DND-41 (cell line): ENCODE data around the gene CCDC13.
A peak's percentile ranks its signal among the peaks of the same experiment; 100 is the strongest.

ENCODE experiments used
- ATAC-seq: fragments of 200-7000 bp; cut with Tn5 transposase; 3 replicates; pipeline ENCODE4 v1.9.1; 2021; ENCODE audit warnings: low read depth; ENCODE audit not compliant: insufficient read depth
- DNase-seq: peaks from one replicate; pipeline ENCODE4 v3.0.0-alpha.2; 2020
- H2AFZ ChIP-seq: 2 replicates; pipeline ENCODE4 v1.6.0; 2012; ENCODE audit warnings: low read depth, low read length
- H3K27ac ChIP-seq: 2 replicates; pipeline ENCODE4 v1.5.1; 2012; ENCODE audit warnings: low read length, inconsistent platforms
- H3K27me3 ChIP-seq: fragments of 200-600 bp; sonication (generic); 2 replicates; pipeline ENCODE4 v1.6.0; 2012; ENCODE audit warnings: low read length, mild to moderate bottlenecking, inconsistent platforms; ENCODE audit not compliant: insufficient read depth, poor library complexity
- H3K36me3 ChIP-seq: 2 replicates; pipeline ENCODE4 v1.5.1; 2012; ENCODE audit warnings: low read length, inconsistent platforms; ENCODE audit not compliant: insufficient read depth
- H3K4me1 ChIP-seq: 2 replicates; pipeline ENCODE4 v1.5.1; 2012; ENCODE audit warnings: mild to moderate bottlenecking, low read length; ENCODE audit not compliant: insufficient read depth
- H3K4me2 ChIP-seq: 2 replicates; pipeline ENCODE4 v1.6.0; 2012; ENCODE audit warnings: mild to moderate bottlenecking, moderate library complexity, low read length, inconsistent platforms; ENCODE audit not compliant: insufficient read depth
- H3K4me3 ChIP-seq, 2 experiments: fragments of 200-600 bp in 1 of 2; shearing (Covaris generic) in 1 of 2; 2 replicates each; pipeline ENCODE4 v1.5.1; 2012 to 2016; ENCODE audit warnings: inconsistent platforms in 2 of 2, low read length in 2 of 2, mild to moderate bottlenecking in 2 of 2, low read depth in 1 of 2, moderate library complexity in 1 of 2
- H3K79me2 ChIP-seq: 2 replicates; pipeline ENCODE4 v1.6.0; 2012; ENCODE audit warnings: low read length, inconsistent platforms; ENCODE audit not compliant: insufficient read depth
- H3K9ac ChIP-seq: 2 replicates; pipeline ENCODE4 v1.6.0; 2012; ENCODE audit warnings: low read depth, mild to moderate bottlenecking, inconsistent platforms, low read length, moderate library complexity
- H3K9me3 ChIP-seq: 2 replicates; pipeline ENCODE4 v1.5.1; 2012; ENCODE audit warnings: low read length, moderate library complexity, mild to moderate bottlenecking, inconsistent platforms; ENCODE audit not compliant: insufficient read depth, severe bottlenecking
- H4K20me1 ChIP-seq: 2 replicates; pipeline ENCODE4 v1.6.0; 2012; ENCODE audit warnings: low read length; ENCODE audit not compliant: insufficient read depth
- EZH2 ChIP-seq: IDR thresholded peaks from 3 replicates; pipeline ENCODE4 v1.6.1; 2012; ENCODE audit warnings: borderline replicate concordance, low read depth, mild to moderate bottlenecking, moderate library complexity, low read length, inconsistent platforms; ENCODE audit not compliant: severe bottlenecking
- TF ChIP-seq, protein P1 (sequence below): IDR thresholded peaks from 2 replicates; pipeline ENCODE4 v1.5.1; 2012; ENCODE audit warnings: borderline replicate concordance, low read length, moderate library complexity, mild to moderate bottlenecking; ENCODE audit not compliant: poor library complexity, severe bottlenecking; ENCODE audit errors: extremely low read depth

CCDC13 gene

DNA sequence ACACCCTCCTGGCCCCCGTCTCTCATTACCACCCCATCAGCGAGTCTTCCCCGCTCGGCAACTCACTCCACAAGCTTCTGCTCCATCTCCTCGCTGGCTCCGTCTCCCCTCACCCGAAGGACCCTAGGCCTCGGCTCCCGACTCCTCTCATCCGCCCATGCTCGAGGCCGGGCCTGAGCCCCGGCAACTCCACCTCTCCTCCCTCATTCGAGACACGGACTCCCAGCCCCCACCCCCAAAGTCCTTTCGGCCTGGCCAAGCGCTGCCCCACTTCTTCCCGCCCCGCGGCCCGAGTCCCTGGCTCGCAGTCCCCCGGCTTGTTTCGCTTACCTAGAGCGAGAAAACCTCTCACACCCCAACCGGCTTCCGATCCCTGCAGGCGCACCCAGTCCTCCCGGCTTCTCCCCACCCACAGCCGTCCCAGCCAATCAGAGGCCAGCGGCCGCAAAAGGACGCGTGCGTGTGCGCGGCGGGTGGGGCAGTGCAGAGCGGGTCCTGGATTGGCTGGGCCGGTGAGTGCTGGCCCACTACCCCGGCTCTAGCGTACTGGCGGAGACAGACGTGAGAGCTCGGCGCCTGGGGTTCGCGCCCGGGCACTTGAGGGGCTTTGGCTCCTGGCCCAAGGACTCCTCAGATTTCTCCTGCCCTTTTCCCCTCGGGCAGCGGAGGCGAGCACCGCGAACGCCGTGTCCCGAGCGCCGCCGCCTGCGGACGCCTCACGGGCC, 31.2 kb upstream of the CCDC13 start, which contains the start of gene HIGD1A:
TSS of gene HIGD1A (minus strand) at position 385 of the 725 bp plus-strand sequence. CDS start 10,237 bp downstream, outside the sequence.
- peak within 1 kb of the TSS; percentile 82 for H3K27ac ChIP-seq
- H3K27me3 ChIP-seq: peaks cover 9% of the 10 kb centered on the region
- peak within 1 kb of the TSS; percentile 93 for H3K4me2 ChIP-seq
- H2AFZ ChIP-seq: peak within 1 kb of the TSS; percentile 94
- no peak for TF ChIP-seq EZH2
- TF ChIP-seq, protein P1, sequence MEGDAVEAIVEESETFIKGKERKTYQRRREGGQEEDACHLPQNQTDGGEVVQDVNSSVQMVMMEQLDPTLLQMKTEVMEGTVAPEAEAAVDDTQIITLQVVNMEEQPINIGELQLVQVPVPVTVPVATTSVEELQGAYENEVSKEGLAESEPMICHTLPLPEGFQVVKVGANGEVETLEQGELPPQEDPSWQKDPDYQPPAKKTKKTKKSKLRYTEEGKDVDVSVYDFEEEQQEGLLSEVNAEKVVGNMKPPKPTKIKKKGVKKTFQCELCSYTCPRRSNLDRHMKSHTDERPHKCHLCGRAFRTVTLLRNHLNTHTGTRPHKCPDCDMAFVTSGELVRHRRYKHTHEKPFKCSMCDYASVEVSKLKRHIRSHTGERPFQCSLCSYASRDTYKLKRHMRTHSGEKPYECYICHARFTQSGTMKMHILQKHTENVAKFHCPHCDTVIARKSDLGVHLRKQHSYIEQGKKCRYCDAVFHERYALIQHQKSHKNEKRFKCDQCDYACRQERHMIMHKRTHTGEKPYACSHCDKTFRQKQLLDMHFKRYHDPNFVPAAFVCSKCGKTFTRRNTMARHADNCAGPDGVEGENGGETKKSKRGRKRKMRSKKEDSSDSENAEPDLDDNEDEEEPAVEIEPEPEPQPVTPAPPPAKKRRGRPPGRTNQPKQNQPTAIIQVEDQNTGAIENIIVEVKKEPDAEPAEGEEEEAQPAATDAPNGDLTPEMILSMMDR: no peak
- peaks cover 23% of the 10 kb centered on the region for H4K20me1 ChIP-seq
- ATAC-seq (peak; percentile 98), DNase-seq (peak; percentile 95)
- peaks cover 50% of the 10 kb centered on the region for H3K79me2 ChIP-seq
- no peaks in the 10 kb centered on the region for H3K36me3 ChIP-seq
- H3K9ac ChIP-seq: peak within 1 kb of the TSS; percentile 87
- H3K4me1 ChIP-seq: peaks cover 44% of the 10 kb centered on the region
- no peaks in the 10 kb centered on the region for H3K9me3 ChIP-seq
- peak within 1 kb of the TSS; percentile 91 to 94 for H3K4me3 ChIP-seq

DNA sequence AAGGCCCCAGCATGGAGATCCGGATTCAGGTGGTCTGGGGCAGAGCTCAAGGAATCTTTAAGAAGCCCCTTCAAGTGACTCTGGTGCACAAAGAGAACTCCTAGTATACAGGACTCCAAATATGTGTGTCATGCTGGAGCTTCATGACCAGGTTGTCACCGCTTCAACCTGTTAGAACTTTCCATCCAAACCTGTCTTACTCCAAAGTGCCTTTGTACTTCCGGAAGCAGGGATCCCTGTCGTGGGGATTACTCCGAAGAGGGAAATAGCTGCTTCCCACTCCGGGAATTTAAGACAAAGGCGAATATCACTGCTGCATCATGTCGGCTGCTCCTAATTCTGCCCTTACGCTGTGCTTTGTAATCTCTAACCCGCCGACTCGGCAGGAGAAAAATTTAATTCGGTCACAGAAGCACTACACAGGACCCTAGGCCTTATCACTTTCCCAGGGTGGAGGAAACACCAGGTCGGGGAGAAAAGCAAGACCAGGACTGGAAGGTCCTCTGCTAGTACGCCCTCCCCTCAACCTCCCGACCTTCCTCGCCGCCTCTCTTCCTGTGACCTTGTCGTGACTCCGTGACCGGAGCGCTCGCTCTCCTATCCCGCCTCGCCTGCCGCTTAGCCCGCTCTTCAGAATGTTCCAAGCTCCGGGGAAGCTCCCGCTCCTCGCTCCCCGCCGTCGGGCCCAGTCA, 30.5 kb upstream of the CCDC13 start:
- peaks cover 51% of the 10 kb centered on the region for H3K79me2 ChIP-seq
- peak overlapping the region; percentile 94 for H2AFZ ChIP-seq
- peaks cover 9% of the 10 kb centered on the region for H3K27me3 ChIP-seq
- no peak for TF ChIP-seq EZH2
- TF ChIP-seq, protein P1: peak; percentile 1
- peak; percentile 55 for DNase-seq
- peak; percentile 30 for ATAC-seq
- H3K9me3 ChIP-seq: no peaks in the 10 kb centered on the region
- peak overlapping the region; percentile 91 to 94 for H3K4me3 ChIP-seq
- peak overlapping the region; percentile 93 for H3K4me2 ChIP-seq
- H3K36me3 ChIP-seq: no peaks in the 10 kb centered on the region
- peak overlapping the region; percentile 82 for H3K27ac ChIP-seq
- H4K20me1 ChIP-seq: peaks cover 23% of the 10 kb centered on the region
- peak overlapping the region; percentile 87 for H3K9ac ChIP-seq
- H3K4me1 ChIP-seq: peaks cover 44% of the 10 kb centered on the region

DNA sequence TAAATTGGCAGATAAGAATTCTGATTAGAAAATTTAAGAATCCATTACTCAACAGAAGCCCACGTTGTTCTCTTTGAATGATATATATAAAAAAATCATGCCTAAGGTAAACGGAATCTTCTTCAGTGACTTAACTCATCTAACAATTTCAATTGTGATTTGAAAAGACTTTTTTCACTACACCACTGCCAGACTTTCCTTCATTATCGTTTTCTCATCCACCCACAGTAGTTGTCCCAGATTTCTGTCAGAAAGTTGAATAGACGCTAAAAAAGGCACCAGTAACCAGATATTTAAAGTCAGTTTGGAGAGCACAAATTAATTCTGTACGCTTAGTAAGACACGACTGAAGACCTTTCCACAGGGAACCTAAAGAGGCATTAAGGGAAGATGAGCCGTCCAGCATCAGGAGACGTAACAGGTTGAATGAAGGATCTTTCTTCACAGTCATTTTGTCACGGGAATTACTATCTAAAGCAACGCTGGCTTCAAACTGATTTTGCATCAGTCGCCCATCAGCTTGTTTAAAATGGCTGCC, 29.9 kb upstream of the CCDC13 start:
- H4K20me1 ChIP-seq: peaks cover 23% of the 10 kb centered on the region
- H2AFZ ChIP-seq: peak overlapping the region; percentile 94
- TF ChIP-seq, protein P1: no peak
- no peak for TF ChIP-seq EZH2
- peaks cover 51% of the 10 kb centered on the region for H3K79me2 ChIP-seq
- H3K9me3 ChIP-seq: no peaks in the 10 kb centered on the region
- H3K4me3 ChIP-seq: peak overlapping the region; percentile 91 to 94
- peaks cover 44% of the 10 kb centered on the region for H3K4me1 ChIP-seq
- peaks cover 9% of the 10 kb centered on the region for H3K27me3 ChIP-seq
- ATAC-seq: no peak
- no peaks in the 10 kb centered on the region for H3K36me3 ChIP-seq
- peak overlapping the region; percentile 93 for H3K4me2 ChIP-seq
- DNase-seq: no peak
- H3K9ac ChIP-seq: peak overlapping the region; percentile 87
- H3K27ac ChIP-seq: peak overlapping the region; percentile 82
